ENCODE results near the gene KIF5C.
A peak's percentile ranks its signal among the peaks of the same experiment; 100 is the strongest.

The KIF5C gene

DNA sequence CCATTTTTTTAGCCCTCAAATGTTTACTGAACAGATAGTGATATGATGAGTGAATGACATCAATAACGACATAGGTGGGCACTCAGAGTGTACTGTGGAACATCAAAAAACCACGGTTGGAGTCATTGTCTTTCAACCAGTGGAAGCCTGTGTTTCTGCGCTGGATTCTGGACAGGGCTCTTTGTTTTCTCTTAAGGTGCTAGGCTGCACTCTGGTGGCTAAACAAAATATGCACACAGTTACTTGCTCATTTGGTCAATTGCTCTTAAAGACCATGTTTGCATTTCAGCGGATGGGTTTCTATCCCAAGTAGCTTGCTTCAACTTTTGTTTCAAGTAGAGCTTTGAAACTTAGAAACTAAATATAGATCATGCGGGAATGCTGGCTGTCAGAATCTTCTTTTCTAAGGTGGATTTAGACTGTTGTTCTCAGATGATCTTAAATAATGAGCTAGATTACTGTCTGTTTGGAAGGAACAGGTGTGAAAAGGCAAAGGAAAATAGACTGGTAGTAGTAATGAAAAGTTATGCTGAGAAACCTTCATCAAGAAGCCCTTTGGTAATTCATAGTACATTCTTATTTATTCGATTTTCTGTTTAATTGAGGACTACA lies 115.0 kb downstream of the KIF5C start:
- DNase-seq (ENCODE audit: low read depth), result peak; percentile 86

- DNase-seq (ENCODE audit: low read depth), result no peak
Observed at GRCh38 chr2:148990968-148991367, 115.9 kb downstream of the KIF5C start.

DNA sequence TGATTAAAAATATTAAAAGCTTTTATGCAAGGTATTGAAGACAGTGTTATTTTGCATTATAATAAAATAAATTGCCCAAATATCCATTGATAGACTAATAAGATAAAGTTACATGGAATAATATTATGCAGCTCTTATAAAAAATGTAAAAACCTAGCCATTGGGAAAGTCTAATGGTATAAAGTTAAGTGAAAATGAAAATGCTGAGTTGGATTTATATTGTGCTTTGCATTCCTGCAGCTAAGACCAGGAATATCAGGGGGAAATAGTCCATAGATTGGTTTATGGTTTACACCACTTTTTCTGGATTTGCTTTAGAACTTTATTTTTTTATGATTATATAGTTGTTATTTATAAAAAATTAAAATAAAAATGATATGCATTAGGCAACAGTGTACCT lies 117.4 kb downstream of the KIF5C start:
- DNase-seq (ENCODE audit: low read depth), result no peak

DNA sequence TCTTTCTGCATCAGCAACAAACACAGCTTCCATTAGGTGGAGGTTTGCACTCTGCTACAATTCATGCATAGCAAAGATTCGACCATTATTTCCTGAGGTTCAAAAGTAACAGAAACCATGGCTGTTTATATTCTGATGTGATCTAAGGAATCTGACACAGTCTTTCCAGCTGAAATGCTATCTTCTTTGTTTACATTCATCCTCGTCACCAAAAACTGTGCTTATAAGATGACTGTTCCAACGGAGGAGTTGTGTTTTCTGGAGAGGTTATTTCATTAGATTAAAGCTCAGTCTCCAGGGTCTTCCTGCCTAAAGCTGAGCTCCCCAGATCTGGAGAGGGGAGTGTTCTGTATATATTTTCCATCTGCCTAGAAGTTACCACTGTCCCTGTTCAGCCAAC lies 118.3 kb downstream of the KIF5C start:
- DNase-seq (ENCODE audit: low read depth), result no peak

DNA sequence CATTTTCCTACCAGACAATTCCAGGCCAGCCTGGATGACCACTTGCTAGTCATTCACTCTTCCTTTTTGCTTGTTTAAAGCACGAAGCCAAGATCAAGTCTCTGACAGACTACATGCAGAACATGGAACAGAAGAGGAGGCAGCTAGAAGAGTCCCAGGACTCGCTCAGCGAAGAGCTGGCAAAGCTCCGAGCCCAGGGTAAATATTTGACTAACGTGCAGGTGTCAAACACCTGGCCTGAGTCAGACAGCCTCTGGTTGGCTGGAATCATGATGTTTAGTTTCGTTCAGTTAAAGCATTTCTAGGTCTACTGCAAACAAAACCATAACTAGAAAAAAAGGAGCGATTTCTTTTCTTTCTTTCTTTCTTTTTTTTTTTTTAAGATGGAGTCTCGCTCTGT lies 119.3 kb downstream of the KIF5C start:
- no peak for DNase-seq (ENCODE audit: low read depth)

DNA sequence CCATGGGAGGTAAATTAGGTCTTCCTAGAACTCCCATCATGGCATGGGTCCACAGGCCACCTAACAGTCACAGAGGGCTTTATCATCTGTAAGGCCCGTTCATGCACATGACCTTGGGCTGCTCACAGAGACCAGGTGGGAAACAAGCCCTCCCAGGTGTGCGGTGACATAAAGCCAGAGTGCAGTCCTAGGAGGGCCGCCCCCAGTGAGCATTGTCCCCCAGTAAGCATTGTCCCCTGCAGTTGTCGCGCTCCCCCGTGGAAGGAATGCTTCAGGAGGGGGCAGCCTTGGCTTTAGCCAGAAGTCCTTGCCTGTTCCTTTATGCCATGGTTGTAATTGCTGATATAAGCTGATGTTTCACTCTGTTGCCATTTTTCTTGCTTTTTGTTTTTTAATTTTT lies 121.8 kb downstream of the KIF5C start:
- no peak for DNase-seq (ENCODE audit: low read depth)

- no peak for DNase-seq (ENCODE audit: low read depth)
Observed at GRCh38 chr2:148998165-148998830, 123.3 kb downstream of the KIF5C start.

GRCh38 chr2:148998831-148999200 lies 123.8 kb downstream of the KIF5C start:
- DNase-seq (ENCODE audit: low read depth), result no peak

- no peak for DNase-seq (ENCODE audit: low read depth)
Observed at GRCh38 chr2:148999451-148999921, 124.5 kb downstream of the KIF5C start.

- DNase-seq (ENCODE audit: low read depth), result peak; percentile 10
Observed at GRCh38 chr2:149000158-149000938, 125.3 kb downstream of the KIF5C start.

GRCh38 chr2:149001496-149001895 lies 126.5 kb downstream of the KIF5C start:
- DNase-seq (ENCODE audit: low read depth), result no peak

GRCh38 chr2:149002378-149002890 lies 127.4 kb downstream of the KIF5C start:
- DNase-seq (ENCODE audit: low read depth), result no peak

DNA sequence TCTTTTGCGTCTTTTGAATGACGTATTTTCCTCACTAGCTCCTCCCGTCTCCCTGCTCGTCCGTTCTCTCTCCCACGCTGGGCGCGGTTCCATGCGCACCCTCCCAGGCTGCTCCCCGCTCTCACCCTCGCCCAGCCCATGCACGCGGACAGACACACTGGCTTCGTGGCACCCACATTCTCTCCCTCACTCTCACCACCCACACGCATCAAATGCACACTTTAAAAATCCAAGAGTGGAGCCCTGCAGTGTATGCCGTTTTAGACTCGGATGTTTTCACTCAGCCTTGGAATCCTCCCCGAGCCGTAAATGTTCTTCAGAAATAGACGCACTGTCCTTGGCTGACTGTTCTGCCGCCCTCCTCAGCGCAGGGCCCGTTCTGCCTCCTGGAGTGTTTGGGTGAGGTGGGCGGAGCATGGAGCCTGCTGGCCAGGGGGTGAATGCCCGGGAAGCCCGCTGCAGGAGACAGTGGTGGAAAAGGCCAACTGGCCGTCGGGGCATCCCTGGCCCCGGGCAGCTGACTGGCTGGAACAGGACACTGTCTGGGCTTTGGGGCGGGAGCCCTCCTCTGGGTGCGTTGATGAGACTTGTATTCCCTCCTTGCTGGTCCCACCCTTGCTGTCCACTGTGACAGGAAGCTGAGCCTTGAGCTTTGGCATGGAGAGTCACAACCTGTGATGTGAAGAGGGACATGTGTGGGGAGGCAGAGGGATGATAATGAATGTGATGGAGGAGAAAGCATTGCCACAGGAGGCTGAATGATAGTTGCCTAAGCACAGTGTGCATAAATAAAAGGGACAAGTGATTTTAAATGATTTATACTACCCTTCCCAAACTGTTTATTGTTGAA lies 128.1 kb downstream of the KIF5C start:
- DNase-seq (ENCODE audit: low read depth), result no peak

DNA sequence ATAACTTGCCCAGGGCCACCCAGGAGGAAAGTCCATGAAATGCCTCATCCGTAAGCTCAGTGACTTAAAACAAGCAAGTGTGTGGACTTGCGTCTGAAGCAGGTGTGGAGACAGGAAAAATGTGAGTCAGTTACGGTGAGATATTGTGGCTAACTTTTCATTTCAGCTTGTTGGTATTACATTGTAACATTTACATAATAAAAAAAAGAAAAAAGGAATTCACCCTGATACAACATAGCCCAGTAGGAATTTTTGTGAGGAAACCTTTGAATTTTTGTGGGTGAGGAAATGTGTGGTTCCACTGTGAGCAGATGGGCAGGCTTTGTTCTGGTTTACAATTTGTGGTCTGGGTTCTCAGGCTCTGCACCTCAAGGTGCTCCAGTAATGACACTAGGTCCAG lies 129.8 kb downstream of the KIF5C start:
- DNase-seq (ENCODE audit: low read depth), result peak; percentile 39

- no peak for DNase-seq (ENCODE audit: low read depth)
Observed at GRCh38 chr2:149005471-149006077, 130.5 kb downstream of the KIF5C start.

GRCh38 chr2:149006883-149007543 lies 132.0 kb downstream of the KIF5C start:
- DNase-seq (ENCODE audit: low read depth), result no peak

DNA sequence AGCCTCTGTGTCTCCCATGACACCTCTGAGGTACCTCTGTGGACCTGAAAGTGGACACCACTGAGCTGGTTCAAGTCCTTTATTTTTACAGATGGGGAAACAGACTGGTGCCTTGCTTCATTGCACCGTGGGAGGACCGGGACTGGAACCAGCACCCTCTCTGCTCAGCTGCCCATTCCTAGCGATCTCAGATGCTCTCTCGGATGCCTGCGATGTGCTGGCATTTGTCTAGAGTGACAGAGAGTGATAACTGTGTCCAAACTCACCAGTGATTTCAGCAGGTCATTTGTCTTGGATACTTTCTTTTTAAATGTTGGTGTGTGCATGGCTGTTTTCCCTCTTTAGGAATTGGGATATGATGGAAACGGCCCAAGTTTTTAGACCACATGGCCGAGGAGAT lies 133.4 kb downstream of the KIF5C start:
- DNase-seq (ENCODE audit: low read depth), result no peak

- DNase-seq (ENCODE audit: low read depth), result no peak
Observed at GRCh38 chr2:149009576-149010461, 134.8 kb downstream of the KIF5C start.

GRCh38 chr2:149012545-149012944 lies 137.5 kb downstream of the KIF5C start:
- no peak for DNase-seq (ENCODE audit: low read depth)

DNA sequence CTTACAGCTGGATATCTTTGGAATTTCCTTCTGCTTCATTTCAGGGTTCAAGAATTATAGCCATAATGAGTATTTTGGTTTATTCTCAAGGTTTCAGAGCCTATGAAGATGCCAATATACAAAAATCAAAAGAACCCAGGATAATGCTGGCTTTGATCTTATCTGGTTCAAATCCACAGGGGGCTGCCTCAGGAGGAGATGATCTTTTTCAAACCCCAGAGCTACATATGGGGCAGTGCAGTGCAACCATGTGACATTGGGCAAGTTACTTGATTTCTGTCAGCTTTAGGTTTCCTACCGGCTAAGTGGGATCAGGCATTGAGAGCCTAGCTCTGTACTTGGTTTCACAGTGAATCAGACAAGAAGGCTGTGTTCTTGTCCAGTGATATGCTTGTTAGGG lies 140.5 kb downstream of the KIF5C start:
- DNase-seq (ENCODE audit: low read depth), result no peak
